HL-60/S4 treated with retinoic acid at 250 ng/mL for 4 days and 3 days (cell line): ENCODE data around the gene ABCF3.

ENCODE experiments used
- in situ Hi-C: fragments of 300-500 bp; cut with MboI; formaldehyde crosslinking; loops from 2 replicates; pipeline ENCODE4 v1.7.0; 2022; ENCODE audit warnings: low sequenced_read_pairs

ABCF3 gene

GRCh38 chr3:184167786-184168185 is 18.2 kb upstream of the ABCF3 start:
- in situ Hi-C loops: no loop called here

GRCh38 chr3:184168363-184169120 is 17.5 kb upstream of the ABCF3 start:
- in situ Hi-C loops: no loop called here

- in situ Hi-C loops: no loop called here
Observed at GRCh38 chr3:184169896-184170875, 15.8 kb upstream of the ABCF3 start.

GRCh38 chr3:184171562-184171961 is 14.4 kb upstream of the ABCF3 start:
- in situ Hi-C loops: no loop called here

- in situ Hi-C loops: no loop called here
Observed at GRCh38 chr3:184172681-184173373, 13.2 kb upstream of the ABCF3 start.

GRCh38 chr3:184173374-184173722 is 12.7 kb upstream of the ABCF3 start:
- in situ Hi-C loops: no loop called here

- in situ Hi-C loops: no loop called here
Observed at GRCh38 chr3:184174284-184174645, 11.7 kb upstream of the ABCF3 start.

GRCh38 chr3:184174646-184175492 is 11.1 kb upstream of the ABCF3 start, which contains the start of gene AP2M1:
AP2M1 (plus strand) TSS chr3:184174855; CDS start chr3:184176994, 2,139 bp downstream.
- in situ Hi-C loops: no loop called here

- in situ Hi-C loops: no loop called here
Observed at GRCh38 chr3:184175506-184175905, 10.5 kb upstream of the ABCF3 start.

- in situ Hi-C loops: no loop called here
Observed at GRCh38 chr3:184175981-184176376, 10.0 kb upstream of the ABCF3 start.

- in situ Hi-C loops: no loop called here
Observed at GRCh38 chr3:184176377-184177330, 9.3 kb upstream of the ABCF3 start.

- in situ Hi-C loops: no loop called here
Observed at GRCh38 chr3:184177331-184177731, 8.7 kb upstream of the ABCF3 start.

GRCh38 chr3:184177767-184178306 is 8.2 kb upstream of the ABCF3 start:
- in situ Hi-C loops: no loop called here

GRCh38 chr3:184178521-184179138 is 7.4 kb upstream of the ABCF3 start:
- in situ Hi-C loops: no loop called here

- in situ Hi-C loops: no loop called here
Observed at GRCh38 chr3:184180165-184180564, 5.8 kb upstream of the ABCF3 start.

- in situ Hi-C loops: no loop called here
Observed at GRCh38 chr3:184181596-184181995, 4.4 kb upstream of the ABCF3 start.

GRCh38 chr3:184183679-184184078 is 2.3 kb upstream of the ABCF3 start:
- in situ Hi-C loops: no loop called here

- in situ Hi-C loops: no loop called here
Observed at GRCh38 chr3:184184546-184185230, 1.3 kb upstream of the ABCF3 start.
